ENCODE measurements around the gene FDPS.

FDPS gene

GRCh38 chr1:155277902-155278688, 30.6 kb upstream of the FDPS start:
- Histone ChIP-seq H3K4me2 (ENCODE audit: low read length) (peak overlapping the region; percentile 97), H3K9me2 (replicated peaks; ENCODE audit: control insufficient read depth, low read length) (no peaks in the 10 kb centered on the region), H3K79me2 (ENCODE audit: control insufficient read depth, low read length) (peaks cover 24% of the 10 kb centered on the region), H3K36me3 (ENCODE audit: control insufficient read depth, low read length) (peaks cover 19% of the 10 kb centered on the region), H4K20me1 (ENCODE audit: control insufficient read depth, insufficient read depth, low read depth, low read length) (no peaks in the 10 kb centered on the region), H3K27ac (ENCODE audit: low read depth, low read length) (peak overlapping the region; percentile 47), H3K27me3 (ENCODE audit: control insufficient read depth, low read length) (no peaks in the 10 kb centered on the region), H3F3A (ENCODE audit: control insufficient read depth, insufficient read depth) (peaks cover 15% of the 10 kb centered on the region), H3K4me3 (ENCODE audit: low read length) (peak overlapping the region; percentile 96), H3K4me1 (ENCODE audit: control insufficient read depth, low read length) (peaks cover 37% of the 10 kb centered on the region), H3K9me3 (ENCODE audit: control insufficient read depth, insufficient read depth, low read length) (no peaks in the 10 kb centered on the region)
- TF ChIP-seq CTCF (IDR thresholded peaks at IDR 0.05; ENCODE audit: low read depth, low read length, poor library complexity, severe bottlenecking) (peak; percentile 64), EZH2phosphoT487 (IDR thresholded peaks at IDR 0.05; ENCODE audit: borderline replicate concordance, low read length) (no peak)

GRCh38 chr1:155278689-155279160, 29.9 kb upstream of the FDPS start:
- Histone ChIP-seq H3K36me3 (ENCODE audit: control insufficient read depth, low read length) (peaks cover 20% of the 10 kb centered on the region), H3K9me2 (replicated peaks; ENCODE audit: control insufficient read depth, low read length) (no peaks in the 10 kb centered on the region), H3K9me3 (ENCODE audit: control insufficient read depth, insufficient read depth, low read length) (no peaks in the 10 kb centered on the region), H3K27me3 (ENCODE audit: control insufficient read depth, low read length) (no peaks in the 10 kb centered on the region), H3K79me2 (ENCODE audit: control insufficient read depth, low read length) (peaks cover 19% of the 10 kb centered on the region), H4K20me1 (ENCODE audit: control insufficient read depth, insufficient read depth, low read depth, low read length) (no peaks in the 10 kb centered on the region), H3K27ac (ENCODE audit: low read depth, low read length) (no peak overlapping the region), H3F3A (ENCODE audit: control insufficient read depth, insufficient read depth) (peaks cover 15% of the 10 kb centered on the region), H3K4me3 (ENCODE audit: low read length) (peak overlapping the region; percentile 96), H3K4me1 (ENCODE audit: control insufficient read depth, low read length) (peaks cover 35% of the 10 kb centered on the region), H3K4me2 (ENCODE audit: low read length) (peak overlapping the region; percentile 97)
- TF ChIP-seq CTCF (IDR thresholded peaks at IDR 0.05; ENCODE audit: low read depth, low read length, poor library complexity, severe bottlenecking) = no peak
- no peak for TF ChIP-seq EZH2phosphoT487 (IDR thresholded peaks at IDR 0.05; ENCODE audit: borderline replicate concordance, low read length)

- Histone ChIP-seq H3K27ac (ENCODE audit: low read depth, low read length) (no peak overlapping the region), H3K4me3 (ENCODE audit: low read length) (peak overlapping the region; percentile 96; the same call in 1 of the 2 replicates), H3K36me3 (ENCODE audit: control insufficient read depth, low read length) (peaks cover 25% of the 10 kb centered on the region), H3K9me2 (replicated peaks; ENCODE audit: control insufficient read depth, low read length) (no peaks in the 10 kb centered on the region), H3K4me2 (ENCODE audit: low read length) (peak overlapping the region; percentile 97), H4K20me1 (ENCODE audit: control insufficient read depth, insufficient read depth, low read depth, low read length) (no peaks in the 10 kb centered on the region), H3F3A (ENCODE audit: control insufficient read depth, insufficient read depth) (peaks cover 15% of the 10 kb centered on the region), H3K27me3 (ENCODE audit: control insufficient read depth, low read length) (no peaks in the 10 kb centered on the region), H3K9me3 (ENCODE audit: control insufficient read depth, insufficient read depth, low read length) (no peaks in the 10 kb centered on the region), H3K79me2 (ENCODE audit: control insufficient read depth, low read length) (peaks cover 17% of the 10 kb centered on the region), H3K4me1 (ENCODE audit: control insufficient read depth, low read length) (peaks cover 31% of the 10 kb centered on the region)
- TF ChIP-seq CTCF (IDR thresholded peaks at IDR 0.05; ENCODE audit: low read depth, low read length, poor library complexity, severe bottlenecking) (no peak), EZH2phosphoT487 (IDR thresholded peaks at IDR 0.05; ENCODE audit: borderline replicate concordance, low read length) (no peak)
Observed at GRCh38 chr1:155279268-155279667, 29.4 kb upstream of the FDPS start.
